ENCODE measurements around the gene BCAS3. TPM values are rescaled to one million over a fixed set of nuclear protein-coding genes. Genes with fewer than 3 reads are reported as not detected.

The BCAS3 gene
- total and polyA plus RNA-seq, 2 donors (not counting 1 experiment from before 2014, with no cell fraction given), result 13.9 to 73.4 TPM

DNA sequence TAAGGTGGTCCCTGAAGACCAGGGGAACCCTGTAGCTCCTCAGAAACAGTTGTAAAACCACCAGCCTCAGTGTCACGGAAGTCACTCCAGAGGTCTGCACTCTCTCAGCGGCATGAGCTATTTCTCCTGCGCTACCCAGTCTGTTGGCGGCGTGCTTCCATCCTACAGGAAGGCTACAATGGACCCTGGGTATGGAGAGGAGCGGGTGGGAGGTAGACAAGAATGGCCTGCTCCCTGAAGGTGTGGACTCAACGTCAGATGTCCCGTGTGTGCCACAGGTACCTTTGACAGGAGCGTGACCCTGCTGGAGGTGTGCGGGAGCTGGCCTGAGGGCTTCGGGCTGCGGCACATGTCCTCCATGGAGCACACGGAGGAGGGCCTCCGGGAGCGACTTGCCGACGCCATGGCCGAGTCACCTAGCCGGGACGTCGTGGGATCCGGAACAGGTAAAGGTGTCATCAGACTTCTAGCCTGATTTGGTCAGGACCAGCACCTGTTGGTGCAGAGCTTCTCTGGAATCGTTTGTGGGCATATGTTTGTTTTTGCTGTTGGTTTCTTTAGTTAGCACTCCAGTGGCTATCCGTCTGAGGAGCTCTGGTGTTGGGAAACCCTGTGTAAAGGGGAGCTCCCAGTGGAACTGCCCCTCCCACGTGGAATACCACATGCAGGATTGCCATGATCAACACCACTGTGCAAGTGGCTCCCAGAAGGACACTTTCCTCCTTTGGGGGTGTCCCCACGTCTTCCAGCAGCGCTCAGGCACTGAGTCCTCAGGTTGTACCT lies 690.6 kb downstream of the BCAS3 start:
- Histone ChIP-seq H2AFZ (ENCODE audit: insufficient read depth, low read depth, low read length, poor library complexity, severe bottlenecking) (no peak overlapping the region), H3K79me2 (ENCODE audit: control insufficient read depth, insufficient read depth, low read length) (no peaks in the 10 kb centered on the region), H3K9ac (ENCODE audit: low read length) (no peak overlapping the region), H3K4me1 (ENCODE audit: control insufficient read depth in 2 of 2, insufficient read depth in 2 of 2, low read length in 2 of 2) (no peaks in the 10 kb centered on the region), H3K4me3 (ENCODE audit: control extremely low read depth in 1 of 5, extremely low read depth in 1 of 5, insufficient read depth in 1 of 5, low read depth in 2 of 5, low read length in 4 of 5) (no peak overlapping the region), H3K27ac (ENCODE audit: low read length in 2 of 2) (no peak overlapping the region), H3K9me3 (ENCODE audit: control extremely low read depth in 1 of 3, control insufficient read depth in 2 of 3, insufficient read depth in 1 of 3, low read length in 2 of 3) (no peaks in the 10 kb centered on the region), H3K4me2 (replicated peaks; ENCODE audit: low read depth, low read length, poor library complexity, severe bottlenecking) (no peak overlapping the region), H4K20me1 (ENCODE audit: control insufficient read depth, insufficient read depth, low read length, poor library complexity, severe bottlenecking) (no peaks in the 10 kb centered on the region), H3K27me3 (replicated peaks in 1 of 4; ENCODE audit: control extremely low read depth in 1 of 4, control insufficient read depth in 3 of 4, insufficient read depth in 4 of 4, low read length in 3 of 4) (no peaks in the 10 kb centered on the region), H3K36me3 (replicated peaks in 1 of 2; ENCODE audit: control extremely low read depth in 1 of 2, control insufficient read depth in 1 of 2, extremely low read depth in 1 of 2, insufficient read depth in 2 of 2, low read length in 1 of 2) (no peaks in the 10 kb centered on the region)
- DNase-seq (no peak), ATAC-seq (ENCODE audit: low read depth) (no peak)
- intact Hi-C loops (cut with micrococcal nuclease), result no loop called here
- Mint-ChIP-seq H3K4me1 (no peaks in the 10 kb centered on the region), H3K27ac (no peak overlapping the region), H3K4me3 (no peak overlapping the region), H3K9me3 (ENCODE audit: insufficient read depth) (no peaks in the 10 kb centered on the region), H3K27me3 (no peaks in the 10 kb centered on the region)
- CTCF ChIA-PET, result no interaction called here
- TF ChIP-seq EZH2 (IDR thresholded peaks at IDR 0.05; ENCODE audit: borderline replicate concordance, insufficient read depth, low read depth, low read length, poor library complexity, severe bottlenecking), result no peak
- TF ChIP-seq, protein P1, sequence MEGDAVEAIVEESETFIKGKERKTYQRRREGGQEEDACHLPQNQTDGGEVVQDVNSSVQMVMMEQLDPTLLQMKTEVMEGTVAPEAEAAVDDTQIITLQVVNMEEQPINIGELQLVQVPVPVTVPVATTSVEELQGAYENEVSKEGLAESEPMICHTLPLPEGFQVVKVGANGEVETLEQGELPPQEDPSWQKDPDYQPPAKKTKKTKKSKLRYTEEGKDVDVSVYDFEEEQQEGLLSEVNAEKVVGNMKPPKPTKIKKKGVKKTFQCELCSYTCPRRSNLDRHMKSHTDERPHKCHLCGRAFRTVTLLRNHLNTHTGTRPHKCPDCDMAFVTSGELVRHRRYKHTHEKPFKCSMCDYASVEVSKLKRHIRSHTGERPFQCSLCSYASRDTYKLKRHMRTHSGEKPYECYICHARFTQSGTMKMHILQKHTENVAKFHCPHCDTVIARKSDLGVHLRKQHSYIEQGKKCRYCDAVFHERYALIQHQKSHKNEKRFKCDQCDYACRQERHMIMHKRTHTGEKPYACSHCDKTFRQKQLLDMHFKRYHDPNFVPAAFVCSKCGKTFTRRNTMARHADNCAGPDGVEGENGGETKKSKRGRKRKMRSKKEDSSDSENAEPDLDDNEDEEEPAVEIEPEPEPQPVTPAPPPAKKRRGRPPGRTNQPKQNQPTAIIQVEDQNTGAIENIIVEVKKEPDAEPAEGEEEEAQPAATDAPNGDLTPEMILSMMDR (IDR thresholded peaks at IDR 0.05), result no peak
- POLR2A ChIA-PET, result no interaction called here
- WGBS (ENCODE audit: insufficient coverage), result 96% methylated on average over 27 of the region's 27 CpGs

DNA sequence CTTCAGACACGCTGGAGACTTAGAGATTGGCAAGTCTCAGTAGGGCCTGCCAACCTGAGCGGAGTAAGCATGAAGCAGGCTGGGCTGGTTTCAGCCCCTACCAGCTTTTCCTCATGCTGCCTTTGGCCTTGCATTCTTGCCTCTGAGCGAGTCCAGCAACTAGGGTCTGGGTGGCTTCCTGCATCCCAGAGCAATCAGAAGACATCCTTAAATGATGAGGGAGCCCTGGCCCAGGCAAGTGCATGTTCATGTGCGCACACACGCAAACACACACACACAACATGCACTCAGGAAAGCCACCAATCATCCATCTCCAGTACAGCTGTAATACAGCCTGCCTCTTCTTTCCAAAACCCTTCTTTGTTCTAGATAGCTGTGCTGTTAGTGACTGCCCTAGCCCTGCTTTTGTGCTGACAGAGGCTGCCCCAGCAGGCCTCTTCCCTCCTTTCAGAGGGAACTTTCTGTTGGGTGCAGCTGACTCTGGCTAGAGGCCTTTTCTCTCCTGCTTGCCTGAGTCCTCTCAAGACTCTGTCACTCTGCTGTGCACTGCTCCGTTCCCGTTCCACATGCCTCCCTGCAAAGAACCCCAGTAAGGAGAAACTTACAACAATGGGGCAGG lies 691.3 kb downstream of the BCAS3 start:
- Histone ChIP-seq H3K27me3 (replicated peaks in 1 of 4; ENCODE audit: control extremely low read depth in 1 of 4, control insufficient read depth in 3 of 4, insufficient read depth in 4 of 4, low read length in 3 of 4) (no peaks in the 10 kb centered on the region), H3K27ac (ENCODE audit: low read length in 2 of 2) (no peak overlapping the region), H3K79me2 (ENCODE audit: control insufficient read depth, insufficient read depth, low read length) (no peaks in the 10 kb centered on the region), H4K20me1 (ENCODE audit: control insufficient read depth, insufficient read depth, low read length, poor library complexity, severe bottlenecking) (no peaks in the 10 kb centered on the region), H3K9me3 (ENCODE audit: control extremely low read depth in 1 of 3, control insufficient read depth in 2 of 3, insufficient read depth in 1 of 3, low read length in 2 of 3) (no peaks in the 10 kb centered on the region), H3K4me2 (replicated peaks; ENCODE audit: low read depth, low read length, poor library complexity, severe bottlenecking) (no peak overlapping the region), H3K4me1 (ENCODE audit: control insufficient read depth in 2 of 2, insufficient read depth in 2 of 2, low read length in 2 of 2) (no peaks in the 10 kb centered on the region), H3K36me3 (replicated peaks in 1 of 2; ENCODE audit: control extremely low read depth in 1 of 2, control insufficient read depth in 1 of 2, extremely low read depth in 1 of 2, insufficient read depth in 2 of 2, low read length in 1 of 2) (no peaks in the 10 kb centered on the region), H3K4me3 (ENCODE audit: control extremely low read depth in 1 of 5, extremely low read depth in 1 of 5, insufficient read depth in 1 of 5, low read depth in 2 of 5, low read length in 4 of 5) (no peak overlapping the region), H3K9ac (ENCODE audit: low read length) (no peak overlapping the region), H2AFZ (ENCODE audit: insufficient read depth, low read depth, low read length, poor library complexity, severe bottlenecking) (no peak overlapping the region)
- no peaks in the 10 kb centered on the region for H3K9me3 Mint-ChIP-seq (ENCODE audit: insufficient read depth)
- no peaks in the 10 kb centered on the region for H3K27me3 Mint-ChIP-seq
- TF ChIP-seq EZH2 (IDR thresholded peaks at IDR 0.05; ENCODE audit: borderline replicate concordance, insufficient read depth, low read depth, low read length, poor library complexity, severe bottlenecking), result no peak
- TF ChIP-seq, protein P1 (IDR thresholded peaks at IDR 0.05), result no peak
- intact Hi-C loops (cut with micrococcal nuclease), result no loop called here
- ATAC-seq (ENCODE audit: low read depth) (no peak), DNase-seq (no peak)
- POLR2A ChIA-PET, result no interaction called here
- CTCF ChIA-PET, result no interaction called here
- WGBS (ENCODE audit: insufficient coverage), result 96% methylated on average over 7 of the region's 7 CpGs
- peaks cover under 1% of the 10 kb centered on the region for H3K4me1 Mint-ChIP-seq
- H3K27ac Mint-ChIP-seq, result no peak overlapping the region
- H3K4me3 Mint-ChIP-seq, result no peak overlapping the region
